HepG2 (cell line): Measurements from ENCODE around the gene BANP. TPM values are rescaled to one million over a fixed set of nuclear protein-coding genes. Genes with fewer than 3 reads are reported as not detected.

Experiments
- ATAC-seq: fragments of 200-7000 bp; cut with Tn5 transposase; 3 replicates; pipeline ENCODE4 v1.9.1; 2020; ENCODE audit warnings: mild to moderate bottlenecking, moderate library complexity
- BruUV-seq: library from RNA; stranded (reverse); fragments of 400-500 nt; replicated peaks from 2 replicates; lab custom pipeline; 2021; lab: Mats Ljungman, UMichigan
- CTCF ChIA-PET: fragments of 300-600 bp; formaldehyde crosslinking; extraction: SDS; loops from one replicate; lab custom pipeline; 2021; ENCODE audit warnings: low total read pairs, inconsistent platforms, low intra/inter-chr PET ratio; lab: Yijun Ruan, JAX
- POLR2A ChIA-PET: fragments of 350-600 bp; sonication (Branson Sonifier 250); formaldehyde crosslinking; loops from one replicate; lab custom pipeline; 2020; ENCODE audit warnings: antibody characterized with exemption, inconsistent platforms; lab: Yijun Ruan, JAX
- DNase-seq: peaks from one replicate; pipeline ENCODE4 v3.0.0-alpha.2; 2015; ENCODE audit warnings: low spot score
- FAIRE-seq: peaks from 3 replicates; lab custom pipeline; 2011; peaks lifted over from hg19 to GRCh38; lab: Jason Lieb, UNC
- H2AFZ ChIP-seq: one replicate; pipeline ENCODE4 v1.6.1; 2011; ENCODE audit warnings: low read length, inconsistent platforms
- H3K27ac ChIP-seq: fragments of 300-600 bp; 3 replicates; pipeline ENCODE4 v1.8.0; 2011; ENCODE audit warnings: mixed run types, mild to moderate bottlenecking, mixed read lengths, low read length, inconsistent platforms; ENCODE audit not compliant: insufficient read depth; ENCODE audit errors: extremely low read length
- H3K27me3 ChIP-seq, 2 experiments: fragments of 200-600 bp in 1 of 2; 2 replicates in 1 of 2; 3 replicates in 1 of 2; pipeline versions ENCODE4 v1.6.0 to v1.8.0; 2011; ENCODE audit warnings: low read length in 2 of 2, mild to moderate bottlenecking in 2 of 2, moderate library complexity in 2 of 2, inconsistent platforms in 1 of 2; ENCODE audit not compliant: insufficient read depth in 2 of 2, control insufficient read depth in 1 of 2
- H3K36me3 ChIP-seq, 2 experiments: fragments of 200-600 bp in 1 of 2; replicated peaks in 1 of 2; 2 replicates in 1 of 2; 3 replicates in 1 of 2; pipeline versions ENCODE4 v1.5.1 to v1.8.0; 2011; ENCODE audit warnings: low read length in 2 of 2, inconsistent platforms in 1 of 2; ENCODE audit not compliant: insufficient read depth in 2 of 2, control insufficient read depth in 1 of 2
- H3K4me1 ChIP-seq: 2 replicates; pipeline ENCODE4 v1.5.1; 2012; ENCODE audit warnings: low read length, inconsistent platforms; ENCODE audit not compliant: insufficient read depth
- H3K4me2 ChIP-seq: 2 replicates; pipeline ENCODE4 v1.6.0; 2011; ENCODE audit warnings: low read depth, low read length, inconsistent platforms
- H3K4me3 ChIP-seq, 3 experiments: fragments of 200-600 bp in 1 of 3; sonication (generic), shearing (Covaris generic) in 1 of 3; replicated peaks in 1 of 3; 2 replicates each; pipeline ENCODE4 v1.5.1; 2011 to 2016; ENCODE audit warnings: low read length in 3 of 3, inconsistent platforms in 2 of 3, low read depth in 2 of 3, mild to moderate bottlenecking in 2 of 3, control low read depth in 1 of 3, mixed read lengths in 1 of 3; ENCODE audit not compliant: insufficient read depth in 1 of 3
- H3K79me2 ChIP-seq: one replicate; pipeline ENCODE4 v1.6.1; 2011; ENCODE audit warnings: low read length, inconsistent platforms; ENCODE audit not compliant: insufficient read depth
- H3K9ac ChIP-seq: 2 replicates; pipeline ENCODE4 v1.6.0; 2011; ENCODE audit warnings: mild to moderate bottlenecking, low read depth, low read length, inconsistent platforms; ENCODE audit not compliant: insufficient read depth
- H3K9me3 ChIP-seq: 2 replicates; pipeline ENCODE4 v1.5.1; 2012; ENCODE audit warnings: mild to moderate bottlenecking, low read length
- H4K20me1 ChIP-seq: 2 replicates; pipeline ENCODE4 v1.6.0; 2011; ENCODE audit warnings: inconsistent platforms, mild to moderate bottlenecking, low read length, moderate library complexity; ENCODE audit not compliant: insufficient read depth
- AKAP8 ChIP-seq: sonication (generic); formaldehyde crosslinking; IDR thresholded peaks from 2 replicates; pipeline ENCODE4 v1.5.1; 2020; ENCODE audit warnings: mild to moderate bottlenecking, missing genetic modification reagents
- CTCF ChIP-seq: sonication (generic); formaldehyde crosslinking; IDR thresholded peaks from 2 replicates; pipeline ENCODE4 v1.5.0; 2020; ENCODE audit warnings: mild to moderate bottlenecking, missing genetic modification reagents, moderate library complexity
- EEA1 ChIP-seq: sonication (generic); formaldehyde crosslinking; IDR thresholded peaks from 2 replicates; pipeline ENCODE4 v1.5.1; 2020; ENCODE audit warnings: mild to moderate bottlenecking, missing genetic modification reagents, borderline replicate concordance
- HNRNPK ChIP-seq: fragments of 200-400 bp; formaldehyde crosslinking; IDR thresholded peaks from 2 replicates; pipeline ENCODE4 v1.6.1; 2018; ENCODE audit warnings: low read length, low read depth, moderate library complexity, mild to moderate bottlenecking; ENCODE audit not compliant: poor library complexity, severe bottlenecking
- NONO ChIP-seq, 2 experiments: fragments of 450-650 bp in 1 of 2; sonication (generic) in 1 of 2; formaldehyde crosslinking in 1 of 2; IDR thresholded peaks in 1 of 2; conservative IDR thresholded peaks in 1 of 2; 2 replicates each; pipeline versions ENCODE4 v1.6.1 to v1.8.0; 2017 to 2022; ENCODE audit warnings: mild to moderate bottlenecking in 1 of 2, missing genetic modification reagents in 1 of 2, moderate library complexity in 1 of 2
- ZBTB38 ChIP-seq: sonication (generic); formaldehyde crosslinking; IDR thresholded peaks from 2 replicates; pipeline ENCODE4 v1.5.1; 2020; ENCODE audit warnings: mild to moderate bottlenecking, missing genetic modification reagents
- ZMYM4 ChIP-seq: sonication (generic); formaldehyde crosslinking; IDR thresholded peaks from 2 replicates; pipeline ENCODE4 v1.8.1; 2023; ENCODE audit warnings: mild to moderate bottlenecking, missing genetic modification reagents
- ZNF3 ChIP-seq: IDR thresholded peaks from 2 replicates; pipeline ENCODE4 v1.7.0; 2017; ENCODE audit warnings: inconsistent platforms
- ZNF362 ChIP-seq: sonication (generic); formaldehyde crosslinking; IDR thresholded peaks from 2 replicates; pipeline ENCODE4 v1.4.0; 2020; ENCODE audit warnings: missing genetic modification reagents, mild to moderate bottlenecking, borderline replicate concordance
- ZNF768 ChIP-seq: sonication (generic); formaldehyde crosslinking; IDR thresholded peaks from 2 replicates; pipeline ENCODE4 v1.4.0; 2020; ENCODE audit warnings: missing genetic modification reagents
- WGBS: methylation state at CpG from one replicate; pipeline ENCODE4 v1.1.6; 2017; ENCODE audit warnings: low lambda C conversion rate; 5-methylcytosine and 5-hydroxymethylcytosine counted together
- in situ Hi-C: cut with HindIII; loops from 2 replicates; pipeline ENCODE4 v1.10.0; 2017; ENCODE audit warnings: low pct_unique_long_range_greater_than_20kb; ENCODE audit not compliant: extremely low pct_ligation_motif_present
- intact Hi-C: fragments of 100-400 bp; cut with micrococcal nuclease; formaldehyde crosslinking; loops from one replicate; pipeline ENCODE4 v1.10.0; 2022; ENCODE audit not compliant: unreplicated experiment
- polyA plus RNA-seq, 8 experiments: library from polyadenylated mRNA; depleted of rRNA in 3 of 8; stranded (reverse) in 7 of 8; unstranded in 1 of 8; fragments of >200 nt; fragmentation: Illumina TruSeq in 4 of 8; extraction: Trizol in 4 of 8; gene quantifications; 2 replicates each; pipeline versions ENCODE4 v1.2.1 to v1.2.3, GENCODE V29; 2011 to 2016; ENCODE audit warnings: low read depth in 4 of 8, missing spikeins in 1 of 8, mixed read lengths in 1 of 8; ENCODE audit not compliant: insufficient read depth in 1 of 8
- total RNA-seq, 5 experiments: library from RNA; depleted of rRNA; stranded (reverse); fragments of >200 nt; fragmentation: Illumina TruSeq; extraction: Trizol; gene quantifications; 2 replicates each; pipeline ENCODE4 v1.2.3, GENCODE V29; 2016; ENCODE audit warnings: low read depth in 1 of 5

The BANP gene
- total and polyA plus RNA-seq, 2 of the 13 experiments (the other 11 are each of a cell fraction or from before 2014, with no cell fraction given) = 20.2 to 23.8 TPM

- no peak for TF ChIP-seq ZMYM4
Measured at GRCh38 chr16:87927195-87927562, 24.1 kb upstream of the BANP start (continued).

GRCh38 chr16:87929986-87930385 lies 21.2 kb upstream of the BANP start:
- TF ChIP-seq NONO (IDR thresholded peaks at IDR 0.05) (no peak), NONO (CRISPR knock-in tag; conservative IDR thresholded peaks at IDR 0.05) (no peak), ZNF3 (peak; percentile 29; the same call in 1 of the 2 replicates)
- no peak overlapping the region for H3K4me2 ChIP-seq
- DNase-seq (no peak), FAIRE-seq (no peak), ATAC-seq (no peak)
- intact Hi-C loops (loop anchor here (5.0 kb wide), 1 partner anchor 163 kb away; the partner anchor contains the start of gene KLHDC4), in situ Hi-C loops (no loop called here)
- no peak overlapping the region for H3K9ac ChIP-seq
- H3K27ac ChIP-seq = no peak overlapping the region
- peaks cover 81% of the 10 kb centered on the region for H4K20me1 ChIP-seq
- peaks cover 44% of the 10 kb centered on the region for H3K4me1 ChIP-seq
- H3K79me2 ChIP-seq = peaks cover 87% of the 10 kb centered on the region
- H3K27me3 ChIP-seq = no peaks in the 10 kb centered on the region
- no TSS peak for BruUV-seq
- H3K36me3 ChIP-seq = peaks cover 17 to 35% of the 10 kb centered on the region in 2 experiments
- ChIA-PET CTCF (interaction anchor here (1.0 kb wide), 1 partner anchor 215 kb away, joined by 3 read pairs; no protein-coding TSS in a partner anchor), POLR2A (interaction anchor here (1.6 kb wide), 1 partner anchor 19 kb away, joined by 4 read pairs; no protein-coding TSS in a partner anchor)
- 94% methylated on average over 7 of the region's 7 CpGs for WGBS
- H3K4me3 ChIP-seq = no peak overlapping the region
- no peaks in the 10 kb centered on the region for H3K9me3 ChIP-seq
- H2AFZ ChIP-seq = no peak overlapping the region

GRCh38 chr16:87930456-87930855 lies 20.8 kb upstream of the BANP start:
- no peak overlapping the region for H2AFZ ChIP-seq
- CTCF ChIA-PET = interaction anchor here (1.0 kb wide), 1 partner anchor 215 kb away, joined by 3 read pairs; no protein-coding TSS in a partner anchor
- H3K4me2 ChIP-seq = 0 out of 2 replicates have a peak overlapping the region, but pooled peaks have one; percentile 21
- H3K4me3 ChIP-seq = no peak overlapping the region
- in situ Hi-C loops (no loop called here), intact Hi-C loops (loop anchor here (5.0 kb wide), 1 partner anchor 163 kb away; the partner anchor contains the start of gene KLHDC4)
- H4K20me1 ChIP-seq = peaks cover 80% of the 10 kb centered on the region
- no peaks in the 10 kb centered on the region for H3K9me3 ChIP-seq
- H3K79me2 ChIP-seq = peaks cover 87% of the 10 kb centered on the region
- no TSS peak for BruUV-seq
- no peak for FAIRE-seq
- no peaks in the 10 kb centered on the region for H3K27me3 ChIP-seq
- H3K36me3 ChIP-seq = peaks cover 13 to 31% of the 10 kb centered on the region in 2 experiments
- H3K27ac ChIP-seq = no peak overlapping the region
- POLR2A ChIA-PET = interaction anchor here (1.6 kb wide), 1 partner anchor 18 kb away, joined by 4 read pairs; no protein-coding TSS in a partner anchor
- WGBS = 93% methylated on average over 11 of the region's 11 CpGs
- no peak overlapping the region for H3K9ac ChIP-seq
- H3K4me1 ChIP-seq = peaks cover 46% of the 10 kb centered on the region
- peak; percentile 40 for ATAC-seq
- peak; percentile 23 for DNase-seq
- TF ChIP-seq EEA1 (CRISPR knock-in tag) (0 out of 2 replicates have a peak, but pooled peaks have one; percentile 43), AKAP8 (peak; percentile 63; the same call in 1 of the 2 replicates), CTCF (CRISPR knock-in tag) (peak; percentile 56), ZBTB38 (CRISPR knock-in tag) (peak; percentile 37), HNRNPK (no peak), ZNF362 (peak; percentile 95), ZNF768 (CRISPR knock-in tag) (0 out of 2 replicates have a peak, but pooled peaks have one; percentile 13)
